HG03175 (cell line): Measurements from ENCODE around the gene CHAF1A.

Experiments
- ATAC-seq: cut with Tn5 transposase; IDR thresholded peaks from one replicate; pipeline ENCODE4 v1.9.1; 2021; ENCODE audit warnings: mild to moderate bottlenecking, moderate library complexity; ENCODE audit not compliant: unreplicated experiment

The CHAF1A gene

DNA sequence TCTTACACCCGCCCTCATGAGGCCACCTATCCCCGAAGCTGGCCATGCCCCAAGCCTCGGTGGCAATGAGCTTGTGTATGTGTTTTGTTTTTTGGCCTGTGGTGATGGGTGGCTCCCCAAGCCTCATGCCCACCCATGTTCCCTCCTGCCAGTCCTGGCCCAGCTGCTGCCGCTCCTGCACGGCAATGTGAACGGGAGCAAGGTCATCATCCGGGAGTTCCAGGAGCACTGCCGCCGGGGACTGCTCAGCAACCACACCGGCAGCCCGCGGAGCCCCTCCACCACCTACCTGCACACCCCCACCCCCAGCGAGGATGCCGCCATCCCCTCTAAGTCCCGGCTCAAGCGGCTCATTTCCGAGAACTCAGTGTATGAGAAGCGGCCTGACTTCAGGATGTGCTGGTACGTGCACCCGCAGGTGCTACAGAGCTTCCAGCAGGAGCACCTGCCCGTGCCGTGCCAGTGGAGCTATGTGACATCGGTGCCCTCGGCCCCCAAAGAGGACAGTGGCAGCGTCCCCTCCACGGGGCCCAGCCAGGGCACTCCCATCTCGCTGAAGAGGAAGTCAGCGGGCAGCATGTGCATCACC, 30.6 kb downstream of the CHAF1A start:
- ATAC-seq, result no peak

DNA sequence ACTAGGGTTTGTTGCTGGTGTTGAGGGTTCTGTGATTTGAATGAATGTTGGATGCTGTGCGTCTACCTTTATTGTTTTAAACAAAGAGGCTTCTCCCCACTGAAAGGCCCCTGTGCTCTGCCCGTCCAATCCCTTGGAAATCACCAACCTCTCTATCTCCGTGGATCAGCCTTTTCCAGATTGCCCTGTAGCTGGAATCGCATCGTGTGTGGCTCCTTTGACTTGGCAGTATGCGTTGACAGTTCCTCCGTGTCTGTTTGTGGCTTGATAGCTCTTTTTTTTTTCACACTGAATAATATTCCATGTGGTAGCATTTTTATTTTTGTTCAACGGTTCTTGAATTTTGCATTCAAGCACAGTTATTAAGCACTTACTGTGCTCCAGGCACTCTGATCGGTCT, 32.0 kb downstream of the CHAF1A start:
- no peak for ATAC-seq

- ATAC-seq, result no peak
Observed at GRCh38 chr19:4436231-4436630, 33.8 kb downstream of the CHAF1A start.

DNA sequence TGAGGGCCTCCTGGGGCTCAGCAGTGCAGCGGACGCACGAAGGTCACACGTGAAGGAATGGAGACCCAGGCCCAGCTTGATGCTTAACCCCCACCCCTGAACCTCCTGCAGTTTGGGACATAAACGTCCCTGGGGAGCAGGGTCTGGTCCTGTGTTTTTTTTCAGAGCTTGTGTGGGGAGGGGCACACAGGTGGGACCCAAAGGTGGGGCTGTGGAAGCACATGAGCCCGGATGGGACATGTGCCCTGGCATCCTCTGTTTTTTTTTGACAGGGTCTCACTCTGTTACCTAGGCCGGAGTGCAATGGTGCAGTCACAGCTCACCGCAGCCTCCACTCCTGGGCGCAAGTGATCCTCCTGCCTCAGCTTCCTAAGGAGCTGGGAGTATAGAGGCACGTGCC, 34.7 kb downstream of the CHAF1A start:
- no peak for ATAC-seq

GRCh38 chr19:4439243-4439642, 36.8 kb downstream of the CHAF1A start:
- no peak for ATAC-seq

GRCh38 chr19:4441994-4442818, 39.8 kb downstream of the CHAF1A start:
- ATAC-seq, result no peak

DNA sequence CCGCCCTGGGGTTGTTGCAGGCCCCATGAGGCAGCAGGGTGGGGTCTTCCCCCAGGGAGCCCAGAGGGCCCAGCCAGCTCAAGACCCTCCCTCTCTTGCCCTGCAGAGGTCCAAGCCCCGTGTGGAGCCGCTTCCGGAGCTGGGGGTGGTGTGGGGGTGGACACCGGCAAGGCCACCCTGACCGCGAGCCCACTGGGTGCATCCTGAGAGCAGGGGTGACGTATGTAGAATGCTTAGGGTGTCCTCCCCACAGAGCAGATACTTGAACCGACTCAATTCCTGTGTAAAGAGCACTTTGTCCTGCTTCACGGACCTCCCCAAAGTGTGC, 40.3 kb downstream of the CHAF1A start:
- ATAC-seq, result no peak

- ATAC-seq, result no peak
Observed at GRCh38 chr19:4443188-4443587, 40.7 kb downstream of the CHAF1A start.

DNA sequence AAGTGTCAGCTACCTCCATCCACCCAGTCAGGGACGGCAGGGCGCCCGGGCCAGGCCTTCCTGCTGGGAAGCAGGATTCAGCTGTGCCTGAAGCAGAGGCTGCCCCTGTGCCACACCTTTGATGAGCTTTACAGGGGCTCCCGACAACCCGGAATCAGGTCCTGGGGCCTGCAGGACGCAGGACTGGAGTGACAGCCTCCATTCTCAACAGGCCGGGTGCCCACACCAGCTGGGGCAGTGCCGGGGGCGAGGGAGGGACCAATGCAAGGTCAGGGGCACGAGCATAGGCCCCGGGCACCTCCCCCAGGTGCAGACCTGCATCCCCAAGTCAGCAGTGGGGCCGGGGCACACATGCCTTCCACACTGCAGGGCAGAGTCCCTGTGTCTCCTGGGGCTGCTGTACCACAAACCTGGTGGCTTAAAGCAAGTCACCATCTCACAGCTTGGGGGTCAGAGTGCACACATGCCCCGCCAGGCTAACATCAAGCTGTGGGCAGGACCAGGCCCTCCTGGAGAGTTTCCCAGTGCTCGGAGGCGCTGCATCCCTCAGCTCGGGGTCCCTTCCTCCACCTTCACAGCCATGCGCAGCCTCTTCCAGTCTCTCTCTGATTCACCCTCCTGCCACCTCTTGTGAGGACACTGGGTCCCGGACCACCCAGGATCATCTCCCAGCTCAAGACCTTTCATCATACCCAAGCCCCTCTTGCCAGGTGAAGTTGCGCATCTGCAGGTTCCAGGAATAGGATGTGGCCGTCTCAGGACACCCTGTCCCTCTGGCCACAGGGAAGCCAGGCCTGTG, 41.7 kb downstream of the CHAF1A start:
- no peak for ATAC-seq

DNA sequence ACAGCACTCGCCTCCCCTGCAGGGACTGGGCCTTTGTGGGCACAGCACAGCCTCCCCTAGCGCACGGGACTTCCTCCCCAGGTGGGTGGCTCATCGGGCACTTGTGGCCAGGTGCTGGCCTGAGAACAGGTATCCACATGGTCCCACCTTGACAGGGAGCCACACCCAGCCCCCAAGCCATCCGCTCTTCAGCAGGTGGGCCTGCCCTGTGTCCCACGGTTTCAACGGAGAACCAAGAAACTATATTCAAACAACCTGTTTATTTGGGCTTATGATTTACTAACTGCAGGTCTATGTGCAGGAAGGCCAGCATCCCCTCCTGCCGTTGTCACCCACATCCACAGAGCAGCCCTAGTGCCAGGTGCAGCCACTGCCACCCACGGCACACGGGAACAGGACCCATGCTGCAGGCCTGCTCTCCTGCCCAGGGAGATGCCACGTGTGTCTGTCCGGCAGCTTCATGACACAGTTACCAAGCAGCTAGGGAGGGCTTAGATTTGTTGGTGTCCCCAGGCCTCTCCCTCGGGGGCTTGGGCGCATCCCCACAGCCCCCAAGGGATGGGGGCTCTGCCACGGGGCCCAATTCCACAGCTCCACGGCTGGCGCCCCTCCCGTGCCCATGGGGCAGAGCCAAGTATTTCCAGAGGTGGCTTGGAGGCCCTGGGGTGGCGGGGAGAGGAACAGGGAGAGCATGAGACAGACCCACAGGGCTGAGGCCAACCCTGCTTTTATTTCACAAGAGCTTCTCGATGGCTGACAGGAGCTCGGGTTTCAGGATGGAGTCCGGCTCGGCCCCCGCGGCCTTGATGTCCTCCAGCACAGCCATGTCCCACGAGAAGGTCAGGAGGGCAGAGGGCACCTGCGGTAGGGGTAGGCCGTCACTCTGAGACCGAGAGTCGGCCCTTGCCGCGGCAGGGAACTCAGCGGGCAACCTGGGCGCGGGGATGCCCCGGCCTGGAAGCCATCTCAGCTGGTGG, 42.6 kb downstream of the CHAF1A start:
- ATAC-seq, result no peak

- no peak for ATAC-seq
Observed at GRCh38 chr19:4445963-4446703, 43.7 kb downstream of the CHAF1A start.

- ATAC-seq, result no peak
Observed at GRCh38 chr19:4446704-4447200, 44.3 kb downstream of the CHAF1A start.

DNA sequence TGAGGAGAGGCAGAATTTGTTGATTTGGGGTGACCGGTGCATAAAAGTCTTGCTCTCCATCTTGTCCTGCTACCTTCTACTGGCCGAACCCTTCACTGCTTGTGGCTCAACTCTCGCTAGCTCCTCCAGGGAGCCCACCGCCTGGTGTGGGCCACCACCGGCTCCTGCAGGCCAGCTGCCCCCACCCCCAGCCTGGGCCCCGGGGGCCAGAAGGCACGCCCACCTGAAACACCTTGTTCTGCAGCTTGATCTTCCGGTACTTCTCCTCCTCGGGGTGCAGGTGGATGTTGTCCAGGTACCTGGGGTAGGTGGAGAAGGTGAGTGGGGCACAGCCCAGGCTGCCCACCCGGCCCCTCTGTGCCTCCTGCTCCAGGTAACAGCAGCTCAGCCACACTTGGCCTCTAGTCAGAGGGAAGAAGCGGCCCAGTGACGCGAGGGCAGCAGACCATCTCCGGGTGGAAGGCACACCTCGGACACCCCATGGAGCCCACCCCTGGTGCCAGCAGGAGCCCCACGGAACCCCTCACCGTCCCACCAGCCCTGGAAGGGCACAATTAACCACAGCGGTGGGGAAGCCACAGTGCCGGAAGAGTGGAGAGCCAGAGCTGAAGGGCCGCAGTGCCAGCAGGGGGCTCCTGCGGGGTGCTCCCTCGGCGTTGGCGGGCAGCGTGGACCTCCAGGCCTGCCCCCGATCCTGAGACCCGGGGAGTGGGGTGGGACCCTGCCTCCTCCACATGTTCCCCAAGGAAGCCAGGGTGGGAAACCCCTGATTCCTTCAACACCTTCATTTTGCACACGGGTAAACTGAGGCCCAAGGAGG, 45.1 kb downstream of the CHAF1A start:
- ATAC-seq, result no peak

DNA sequence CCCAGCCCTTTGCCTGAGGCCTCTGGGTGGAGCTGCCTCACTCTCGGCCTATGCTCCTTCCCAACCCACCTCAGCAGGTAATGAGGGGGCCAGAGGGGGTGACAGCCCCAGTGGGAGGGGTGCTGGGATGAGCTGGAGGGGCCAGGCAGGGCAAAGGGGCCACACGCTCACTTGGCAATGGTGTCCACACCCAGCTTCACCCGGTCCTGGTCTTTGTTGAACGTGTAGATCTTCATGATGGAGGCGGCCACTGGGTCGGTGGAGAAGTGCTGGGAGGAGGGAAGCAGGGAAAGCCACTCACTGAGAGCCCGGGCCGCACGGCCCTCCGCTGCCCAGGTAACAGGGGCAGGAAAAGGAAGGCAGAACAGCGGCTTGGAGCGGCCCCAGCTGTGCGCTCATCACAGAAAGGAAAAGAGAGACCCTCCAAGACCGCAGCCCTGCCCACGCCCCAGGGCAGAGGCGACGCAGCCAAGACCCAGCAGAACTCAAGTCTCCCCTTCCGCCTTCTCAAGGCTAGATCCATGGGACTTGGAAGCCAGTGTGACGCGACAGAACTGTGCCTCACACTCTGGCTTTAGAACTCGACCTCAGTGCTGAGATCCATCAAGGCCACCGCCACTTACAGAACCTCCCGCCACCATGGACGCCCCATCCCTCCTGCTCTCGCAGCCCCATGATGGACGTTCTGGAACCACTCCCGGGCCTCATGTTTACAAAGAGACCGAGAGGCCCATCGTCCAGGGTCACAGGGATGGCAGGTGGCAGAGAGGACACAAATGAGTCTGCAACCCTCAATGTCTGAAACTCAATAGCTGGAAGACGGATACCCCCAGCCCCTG, 45.9 kb downstream of the CHAF1A start:
- ATAC-seq, result no peak

GRCh38 chr19:4449022-4449638, 46.7 kb downstream of the CHAF1A start:
- no peak for ATAC-seq

DNA sequence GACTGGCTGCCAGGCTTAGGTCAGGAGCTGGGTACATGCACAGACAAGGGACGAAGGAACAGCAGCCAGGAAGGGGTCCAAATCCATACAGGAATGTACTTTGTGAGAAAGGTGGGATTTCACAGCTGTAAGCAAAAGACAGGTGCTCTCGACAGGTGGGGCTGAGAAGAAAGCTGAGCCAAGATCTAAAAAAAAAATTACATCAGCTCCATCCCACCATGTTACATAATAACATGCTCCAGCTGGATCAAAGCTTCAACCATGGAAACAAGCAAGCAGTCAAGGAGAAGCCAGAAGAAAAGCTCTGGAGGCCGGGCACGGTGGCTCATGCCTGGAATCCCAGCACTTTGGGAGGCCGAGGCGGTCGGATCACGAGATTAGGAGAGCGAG, 47.2 kb downstream of the CHAF1A start:
- no peak for ATAC-seq

GRCh38 chr19:4452230-4452990, 50.0 kb downstream of the CHAF1A start:
- ATAC-seq, result no peak
